Mucosa of descending colon (tissue), 3 donors: ENCODE results near the gene ZNF83. TPM values are rescaled to one million over a fixed set of nuclear protein-coding genes. Genes with fewer than 3 reads are reported as not detected.

Source experiments
- ATAC-seq: fragments of 200-7000 bp; cut with Tn5 transposase; one replicate; pipeline ENCODE4 v1.9.1; 2020; ENCODE audit warnings: mild to moderate bottlenecking, moderate library complexity
- DNase-seq, 3 donors: peaks; one replicate each; pipeline ENCODE4 v3.0.0-alpha.2; 2020
- H3K36me3 ChIP-seq: fragments of 200-600 bp; one replicate; pipeline ENCODE4 v1.8.0; 2021; ENCODE audit warnings: low read depth, mild to moderate bottlenecking
- H3K4me1 ChIP-seq: fragments of 200-600 bp; one replicate; pipeline ENCODE4 v1.8.0; 2021; ENCODE audit warnings: low read depth, mild to moderate bottlenecking
- H3K4me3 ChIP-seq: fragments of 200-600 bp; one replicate; pipeline ENCODE4 v1.8.0; 2021; ENCODE audit warnings: mild to moderate bottlenecking
- H3K9me3 ChIP-seq: fragments of 200-600 bp; one replicate; pipeline ENCODE4 v1.8.0; 2021; ENCODE audit warnings: mild to moderate bottlenecking
- intact Hi-C, 2 donors: fragments of 100-400 bp; cut with DNase I in 1 of 2; cut with micrococcal nuclease in 1 of 2; formaldehyde crosslinking; loops; one replicate each; pipeline versions ENCODE4 v1.11.0 to v1.11.1; 2022; cut with DNase I, micrococcal nuclease
- total RNA-seq, 3 donors: library from RNA; stranded (reverse); fragmentation: NEBNext Ultra II Directional in 2 of 3; extraction: Animal tissue kit (Norgen Biotek cat#: 25700) in 2 of 3; gene quantifications; one replicate each; pipeline versions ENCODE4 v1.2.1 to v1.2.4, GENCODE V29; 2021 to 2023
- TF ChIP-seq, protein P1 (sequence below): fragments of 200-600 bp; IDR thresholded peaks from one replicate; pipeline ENCODE4 v1.8.0; 2022; ENCODE audit warnings: antibody characterized with exemption, mild to moderate bottlenecking
- donor health status: DM: no; HTN: no; CAD: no; lungs with moderate emphysema.
- donor health status: DM: no; HTN: no; CAD: no.
- donor health status: DM: no; HTN: yes; CAD: no.

ZNF83 gene
- total RNA-seq, 3 donors from 2014 or later = 17.6 to 48.7 (median 31.6) TPM

DNA sequence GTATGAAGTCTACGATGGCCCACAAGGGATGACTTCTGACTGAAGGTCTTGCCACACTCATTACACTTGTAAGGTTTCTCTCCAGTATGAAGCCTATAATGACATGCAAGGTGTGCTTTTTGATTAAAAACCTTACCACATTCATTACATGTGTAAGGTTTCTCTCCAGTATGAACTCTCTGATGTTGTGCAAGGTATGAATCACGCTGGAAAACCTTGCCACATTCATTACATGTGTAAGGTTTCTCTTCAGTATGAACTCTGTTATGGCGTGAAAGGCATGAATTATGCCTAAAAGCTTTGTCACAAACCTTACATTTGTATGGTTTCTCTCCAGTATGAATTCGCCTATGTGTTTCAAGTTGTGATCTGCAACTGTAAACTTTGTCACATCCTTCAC is 15.0 kb upstream of the ZNF83 start:
- H3K4me3 ChIP-seq = no peak overlapping the region
- TF ChIP-seq, protein P1, sequence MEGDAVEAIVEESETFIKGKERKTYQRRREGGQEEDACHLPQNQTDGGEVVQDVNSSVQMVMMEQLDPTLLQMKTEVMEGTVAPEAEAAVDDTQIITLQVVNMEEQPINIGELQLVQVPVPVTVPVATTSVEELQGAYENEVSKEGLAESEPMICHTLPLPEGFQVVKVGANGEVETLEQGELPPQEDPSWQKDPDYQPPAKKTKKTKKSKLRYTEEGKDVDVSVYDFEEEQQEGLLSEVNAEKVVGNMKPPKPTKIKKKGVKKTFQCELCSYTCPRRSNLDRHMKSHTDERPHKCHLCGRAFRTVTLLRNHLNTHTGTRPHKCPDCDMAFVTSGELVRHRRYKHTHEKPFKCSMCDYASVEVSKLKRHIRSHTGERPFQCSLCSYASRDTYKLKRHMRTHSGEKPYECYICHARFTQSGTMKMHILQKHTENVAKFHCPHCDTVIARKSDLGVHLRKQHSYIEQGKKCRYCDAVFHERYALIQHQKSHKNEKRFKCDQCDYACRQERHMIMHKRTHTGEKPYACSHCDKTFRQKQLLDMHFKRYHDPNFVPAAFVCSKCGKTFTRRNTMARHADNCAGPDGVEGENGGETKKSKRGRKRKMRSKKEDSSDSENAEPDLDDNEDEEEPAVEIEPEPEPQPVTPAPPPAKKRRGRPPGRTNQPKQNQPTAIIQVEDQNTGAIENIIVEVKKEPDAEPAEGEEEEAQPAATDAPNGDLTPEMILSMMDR = no peak
- H3K36me3 ChIP-seq = no peaks in the 10 kb centered on the region
- no peak for DNase-seq
- peaks cover 14% of the 10 kb centered on the region for H3K9me3 ChIP-seq
- no peaks in the 10 kb centered on the region for H3K4me1 ChIP-seq
- intact Hi-C loops = no loop called here
- no peak for ATAC-seq

- TF ChIP-seq, protein P1 = no peak
- H3K4me3 ChIP-seq = no peak overlapping the region
- no peaks in the 10 kb centered on the region for H3K36me3 ChIP-seq
- ATAC-seq = no peak
- DNase-seq = no peak
- H3K4me1 ChIP-seq = no peaks in the 10 kb centered on the region
- peaks cover 24% of the 10 kb centered on the region for H3K9me3 ChIP-seq
- intact Hi-C loops = no loop called here
These were observed 13.8 kb upstream of the ZNF83 start for GRCh38 chr19:52651956-52652355.

DNA sequence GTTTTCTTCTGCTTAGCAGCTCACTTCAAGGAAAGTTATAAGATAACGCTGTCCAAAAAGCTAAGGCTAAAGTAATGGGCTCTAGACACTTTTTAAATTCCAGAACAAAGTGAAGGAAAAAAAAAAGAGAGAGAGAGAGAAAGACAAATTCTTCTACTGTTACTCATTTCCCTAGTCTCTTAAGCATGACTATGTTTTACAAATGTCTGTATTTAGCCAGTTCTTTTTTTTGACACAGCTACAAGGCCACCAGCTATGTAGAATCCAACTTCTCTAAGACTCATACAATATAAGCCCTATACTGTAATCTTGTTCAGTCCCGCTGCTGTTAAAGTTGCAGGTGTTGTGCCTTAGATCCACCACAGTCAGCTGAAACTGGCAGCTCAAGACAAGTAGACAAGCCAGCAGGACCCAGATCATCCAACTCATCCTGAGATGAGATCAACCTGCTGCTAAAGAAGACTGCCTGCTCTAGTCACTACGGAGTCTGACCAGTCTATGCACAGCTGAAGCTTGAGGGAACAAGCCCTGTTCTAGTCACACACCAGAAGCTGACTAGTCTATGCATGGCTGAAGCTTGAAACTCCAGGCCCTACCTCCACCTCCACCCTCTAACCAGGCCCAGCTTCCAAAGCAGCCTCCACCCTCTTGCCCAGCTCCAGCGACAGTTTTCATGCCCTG is 10.3 kb upstream of the ZNF83 start:
- intact Hi-C loops = no loop called here
- no peaks in the 10 kb centered on the region for H3K36me3 ChIP-seq
- TF ChIP-seq, protein P1 = no peak
- no peaks in the 10 kb centered on the region for H3K4me1 ChIP-seq
- peaks cover 43% of the 10 kb centered on the region for H3K9me3 ChIP-seq
- no peak for ATAC-seq
- H3K4me3 ChIP-seq = no peak overlapping the region
- no peak for DNase-seq

- TF ChIP-seq, protein P1 = no peak
These were observed 8.5 kb upstream of the ZNF83 start for GRCh38 chr19:52646571-52647217.

DNA sequence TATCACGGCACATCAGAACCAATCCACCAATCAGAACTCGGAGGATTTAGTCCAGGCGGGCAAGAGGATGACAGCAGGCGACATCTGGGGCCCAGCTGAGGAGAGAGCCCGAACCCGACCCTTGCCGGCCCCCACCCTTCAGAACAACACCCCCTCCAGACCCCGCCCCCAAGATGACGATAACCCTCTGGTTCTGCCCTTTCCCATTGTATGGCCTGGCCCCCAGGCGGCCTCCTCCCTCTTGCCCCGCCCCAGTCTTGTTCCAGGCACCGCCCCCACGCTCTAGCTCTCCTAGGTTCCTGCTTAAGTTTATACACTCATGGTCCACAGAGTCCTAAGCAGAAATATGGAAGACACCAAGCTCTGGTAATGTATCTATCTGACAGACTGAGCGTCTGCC is 2.8 kb upstream of the ZNF83 start:
- no peak for DNase-seq
- peaks cover 12% of the 10 kb centered on the region for H3K4me1 ChIP-seq
- TF ChIP-seq, protein P1 = no peak

More at GRCh38 chr19:52646571-52647217, 8.5 kb upstream of the ZNF83 start:
- intact Hi-C loops = no loop called here
- no peaks in the 10 kb centered on the region for H3K4me1 ChIP-seq
- no peak overlapping the region for H3K4me3 ChIP-seq
- no peaks in the 10 kb centered on the region for H3K36me3 ChIP-seq
- DNase-seq (no peak), ATAC-seq (no peak)
- peaks cover 44% of the 10 kb centered on the region for H3K9me3 ChIP-seq

More for the DNA sequence above, 2.8 kb upstream of the ZNF83 start:
- intact Hi-C loops = no loop called here
- H3K4me3 ChIP-seq = no peak overlapping the region
- ATAC-seq = no peak
- peaks cover 23% of the 10 kb centered on the region for H3K9me3 ChIP-seq
- no peaks in the 10 kb centered on the region for H3K36me3 ChIP-seq
